Measurements from ENCODE around the gene ESRRB.

The ESRRB gene

DNA sequence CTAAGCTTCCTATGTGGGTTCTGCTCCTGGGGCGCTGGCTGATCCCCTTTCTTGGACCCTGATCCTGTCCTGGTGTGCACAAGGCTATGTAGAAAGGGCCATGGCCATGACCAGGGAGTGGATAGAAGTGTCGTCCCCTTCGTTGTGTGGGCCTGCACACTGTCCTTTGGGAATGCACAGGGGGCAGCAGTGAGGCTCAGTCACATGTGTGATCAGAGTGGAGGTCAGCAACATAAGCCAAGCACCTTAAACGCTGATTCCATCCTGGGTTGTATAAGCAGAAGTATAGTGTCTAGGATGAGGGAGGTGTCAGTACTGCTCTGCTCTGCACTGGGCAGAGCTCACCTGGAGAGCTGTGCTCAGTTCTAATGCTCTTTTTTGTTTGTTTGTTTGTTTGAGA lies 48.4 kb downstream of the ESRRB start:
- no peaks in the 10 kb centered on the region for H3K9me3 ChIP-seq (ENCODE audit: low read length)
- H3K27me3 ChIP-seq (ENCODE audit: insufficient read depth, low read length): no peaks in the 10 kb centered on the region
- no peaks in the 10 kb centered on the region for H3K4me1 ChIP-seq (ENCODE audit: insufficient read depth, low read length)
- no peaks in the 10 kb centered on the region for H3K36me3 ChIP-seq (ENCODE audit: insufficient read depth, low read length)
- no peak overlapping the region for H3K4me3 ChIP-seq (ENCODE audit: low read length)
- no peak overlapping the region for H2AFZ ChIP-seq (ENCODE audit: low read depth, low read length)

DNA sequence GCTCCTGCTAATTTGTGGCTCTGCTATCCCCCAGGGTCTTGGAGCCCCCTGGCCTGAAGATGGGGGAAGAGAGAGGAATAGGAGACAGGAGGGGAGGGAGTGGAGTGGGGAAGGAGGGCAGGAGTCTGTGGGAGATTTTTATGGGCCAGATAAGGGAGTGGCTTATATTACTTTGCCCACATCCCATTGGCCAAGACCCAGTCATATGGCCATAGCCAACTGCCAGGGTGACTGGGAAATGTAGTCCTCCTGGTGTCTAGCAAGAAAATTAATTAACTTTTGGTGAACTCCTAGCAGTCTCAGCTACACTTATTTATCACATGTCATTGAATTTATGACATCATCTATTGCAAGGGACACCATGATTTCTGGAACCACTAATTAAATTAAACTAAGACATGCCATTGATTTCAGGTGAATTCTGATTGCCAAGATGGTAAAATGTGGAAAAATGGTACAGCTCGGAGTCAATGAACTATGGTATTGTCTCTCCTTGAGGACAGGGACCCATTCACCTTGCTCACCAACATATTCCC lies 50.3 kb downstream of the ESRRB start:
- Histone ChIP-seq H3K9me3 (ENCODE audit: low read length) (no peaks in the 10 kb centered on the region), H3K36me3 (ENCODE audit: insufficient read depth, low read length) (no peaks in the 10 kb centered on the region), H2AFZ (ENCODE audit: low read depth, low read length) (no peak overlapping the region), H3K27me3 (ENCODE audit: insufficient read depth, low read length) (no peaks in the 10 kb centered on the region), H3K4me3 (ENCODE audit: low read length) (no peak overlapping the region), H3K4me1 (ENCODE audit: insufficient read depth, low read length) (no peaks in the 10 kb centered on the region)

GRCh38 chr14:76428611-76429010 lies 52.7 kb downstream of the ESRRB start:
- no peak overlapping the region for H2AFZ ChIP-seq (ENCODE audit: low read depth, low read length)
- H3K27me3 ChIP-seq (ENCODE audit: insufficient read depth, low read length): no peaks in the 10 kb centered on the region
- H3K4me3 ChIP-seq (ENCODE audit: low read length): no peak overlapping the region
- no peaks in the 10 kb centered on the region for H3K9me3 ChIP-seq (ENCODE audit: low read length)
- H3K36me3 ChIP-seq (ENCODE audit: insufficient read depth, low read length): no peaks in the 10 kb centered on the region
- H3K4me1 ChIP-seq (ENCODE audit: insufficient read depth, low read length): no peaks in the 10 kb centered on the region

- no peak overlapping the region for H3K4me3 ChIP-seq (ENCODE audit: low read length)
- no peak overlapping the region for H2AFZ ChIP-seq (ENCODE audit: low read depth, low read length)
- no peaks in the 10 kb centered on the region for H3K27me3 ChIP-seq (ENCODE audit: insufficient read depth, low read length)
- no peaks in the 10 kb centered on the region for H3K4me1 ChIP-seq (ENCODE audit: insufficient read depth, low read length)
- no peaks in the 10 kb centered on the region for H3K36me3 ChIP-seq (ENCODE audit: insufficient read depth, low read length)
- H3K9me3 ChIP-seq (ENCODE audit: low read length): no peaks in the 10 kb centered on the region
These were observed 54.1 kb downstream of the ESRRB start for GRCh38 chr14:76430017-76430416.

- Histone ChIP-seq H3K27me3 (ENCODE audit: insufficient read depth, low read length) (no peaks in the 10 kb centered on the region), H3K4me1 (ENCODE audit: insufficient read depth, low read length) (no peaks in the 10 kb centered on the region), H3K9me3 (ENCODE audit: low read length) (no peaks in the 10 kb centered on the region), H2AFZ (ENCODE audit: low read depth, low read length) (no peak overlapping the region), H3K4me3 (ENCODE audit: low read length) (no peak overlapping the region), H3K36me3 (ENCODE audit: insufficient read depth, low read length) (no peaks in the 10 kb centered on the region)
These were observed 54.6 kb downstream of the ESRRB start for GRCh38 chr14:76430475-76430980.

- H2AFZ ChIP-seq (ENCODE audit: low read depth, low read length): no peak overlapping the region
- H3K36me3 ChIP-seq (ENCODE audit: insufficient read depth, low read length): no peaks in the 10 kb centered on the region
- no peaks in the 10 kb centered on the region for H3K9me3 ChIP-seq (ENCODE audit: low read length)
- H3K27me3 ChIP-seq (ENCODE audit: insufficient read depth, low read length): no peaks in the 10 kb centered on the region
- no peaks in the 10 kb centered on the region for H3K4me1 ChIP-seq (ENCODE audit: insufficient read depth, low read length)
- H3K4me3 ChIP-seq (ENCODE audit: low read length): no peak overlapping the region
These were observed 55.6 kb downstream of the ESRRB start for GRCh38 chr14:76431538-76431937.

DNA sequence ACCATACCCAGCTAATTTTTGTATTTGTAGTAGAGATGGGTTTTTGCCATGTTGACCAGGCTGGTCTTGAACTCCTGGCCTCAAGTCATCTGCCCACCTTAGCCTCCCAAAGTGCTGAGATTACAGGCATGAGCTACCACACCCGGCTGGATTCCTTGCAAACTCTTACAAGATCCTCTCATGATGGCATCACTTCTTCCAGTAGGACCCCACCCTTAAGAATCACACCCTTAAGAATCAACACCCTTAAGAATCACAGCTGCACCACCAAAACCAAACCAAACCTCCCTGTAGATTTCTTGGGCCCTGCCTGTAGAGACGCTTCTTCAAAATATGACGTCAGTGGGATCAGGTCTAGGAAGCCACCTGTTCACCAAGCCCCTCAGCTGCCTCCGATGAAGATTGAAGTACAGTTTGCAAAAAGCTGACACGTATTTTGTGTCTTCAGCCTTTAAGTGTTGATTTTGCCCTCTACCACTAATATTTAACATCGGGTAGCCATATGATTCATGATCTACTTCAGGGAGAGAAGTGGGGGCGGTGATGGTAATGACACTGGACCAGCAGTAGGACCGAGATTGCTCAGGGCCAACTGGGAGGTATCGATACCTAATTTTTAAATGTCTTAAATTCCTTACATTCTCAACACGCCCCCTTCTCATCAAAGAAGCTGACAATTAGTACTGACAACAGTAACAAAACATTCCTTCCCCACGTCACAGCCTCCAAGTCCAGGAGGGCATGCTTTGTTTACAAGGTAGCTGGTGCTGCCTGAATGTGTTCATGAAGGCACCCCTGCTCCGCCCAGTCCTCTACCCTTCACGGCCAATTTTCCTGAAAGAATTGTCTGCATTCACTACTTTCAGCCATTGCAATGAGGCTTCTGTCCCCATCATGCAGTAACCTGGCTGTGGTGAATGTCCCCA lies 57.2 kb downstream of the ESRRB start:
- Histone ChIP-seq H2AFZ (ENCODE audit: low read depth, low read length) (no peak overlapping the region), H3K4me1 (ENCODE audit: insufficient read depth, low read length) (no peaks in the 10 kb centered on the region), H3K4me3 (ENCODE audit: low read length) (no peak overlapping the region), H3K36me3 (ENCODE audit: insufficient read depth, low read length) (no peaks in the 10 kb centered on the region), H3K9me3 (ENCODE audit: low read length) (no peaks in the 10 kb centered on the region), H3K27me3 (ENCODE audit: insufficient read depth, low read length) (no peaks in the 10 kb centered on the region)

- Histone ChIP-seq H2AFZ (ENCODE audit: low read depth, low read length) (no peak overlapping the region), H3K9me3 (ENCODE audit: low read length) (no peaks in the 10 kb centered on the region), H3K4me1 (ENCODE audit: insufficient read depth, low read length) (no peaks in the 10 kb centered on the region), H3K4me3 (ENCODE audit: low read length) (no peak overlapping the region), H3K27me3 (ENCODE audit: insufficient read depth, low read length) (no peaks in the 10 kb centered on the region), H3K36me3 (ENCODE audit: insufficient read depth, low read length) (no peaks in the 10 kb centered on the region)
These were observed 58.3 kb downstream of the ESRRB start for GRCh38 chr14:76434220-76434619.

DNA sequence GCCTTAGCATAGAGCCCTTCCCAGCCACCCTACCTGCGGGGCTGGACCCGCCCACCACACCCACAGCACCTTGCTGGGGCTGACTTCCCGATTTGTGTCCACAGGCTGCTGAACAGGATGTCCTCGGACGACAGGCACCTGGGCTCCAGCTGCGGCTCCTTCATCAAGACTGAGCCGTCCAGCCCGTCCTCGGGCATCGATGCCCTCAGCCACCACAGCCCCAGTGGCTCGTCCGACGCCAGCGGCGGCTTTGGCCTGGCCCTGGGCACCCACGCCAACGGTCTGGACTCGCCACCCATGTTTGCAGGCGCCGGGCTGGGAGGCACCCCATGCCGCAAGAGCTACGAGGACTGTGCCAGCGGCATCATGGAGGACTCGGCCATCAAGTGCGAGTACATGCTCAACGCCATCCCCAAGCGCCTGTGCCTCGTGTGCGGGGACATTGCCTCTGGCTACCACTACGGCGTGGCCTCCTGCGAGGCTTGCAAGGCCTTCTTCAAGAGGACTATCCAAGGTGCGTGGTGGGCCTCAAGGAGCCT lies 63.4 kb downstream of the ESRRB start:
- no peak overlapping the region for H2AFZ ChIP-seq (ENCODE audit: low read depth, low read length)
- H3K4me1 ChIP-seq (ENCODE audit: insufficient read depth, low read length): no peaks in the 10 kb centered on the region
- no peaks in the 10 kb centered on the region for H3K36me3 ChIP-seq (ENCODE audit: insufficient read depth, low read length)
- no peak overlapping the region for H3K4me3 ChIP-seq (ENCODE audit: low read length)
- H3K27me3 ChIP-seq (ENCODE audit: insufficient read depth, low read length): no peaks in the 10 kb centered on the region
- no peaks in the 10 kb centered on the region for H3K9me3 ChIP-seq (ENCODE audit: low read length)

DNA sequence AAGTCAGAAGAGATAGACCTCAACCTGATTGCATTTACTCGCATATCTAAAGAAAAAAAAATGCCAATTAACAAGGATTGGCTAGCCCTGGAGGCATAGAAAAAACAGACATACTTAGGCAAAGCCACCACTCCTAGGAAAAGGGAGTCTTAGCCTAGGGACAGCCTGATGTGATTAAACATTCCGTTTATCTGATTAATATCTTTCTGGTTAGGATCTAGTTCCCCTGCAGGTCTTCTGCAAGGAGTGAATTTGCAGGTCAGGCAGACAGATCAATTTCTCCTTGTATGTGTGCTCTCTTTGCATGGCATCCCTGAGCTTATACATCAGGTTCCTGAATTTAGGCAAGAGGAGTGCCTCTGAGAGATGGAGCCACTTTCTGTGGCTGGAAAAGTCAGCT lies 70.5 kb downstream of the ESRRB start:
- Histone ChIP-seq H3K36me3 (ENCODE audit: insufficient read depth, low read length) (no peaks in the 10 kb centered on the region), H3K9me3 (ENCODE audit: low read length) (no peaks in the 10 kb centered on the region), H3K4me1 (ENCODE audit: insufficient read depth, low read length) (no peaks in the 10 kb centered on the region), H2AFZ (ENCODE audit: low read depth, low read length) (no peak overlapping the region), H3K4me3 (ENCODE audit: low read length) (no peak overlapping the region), H3K27me3 (ENCODE audit: insufficient read depth, low read length) (no peaks in the 10 kb centered on the region)

DNA sequence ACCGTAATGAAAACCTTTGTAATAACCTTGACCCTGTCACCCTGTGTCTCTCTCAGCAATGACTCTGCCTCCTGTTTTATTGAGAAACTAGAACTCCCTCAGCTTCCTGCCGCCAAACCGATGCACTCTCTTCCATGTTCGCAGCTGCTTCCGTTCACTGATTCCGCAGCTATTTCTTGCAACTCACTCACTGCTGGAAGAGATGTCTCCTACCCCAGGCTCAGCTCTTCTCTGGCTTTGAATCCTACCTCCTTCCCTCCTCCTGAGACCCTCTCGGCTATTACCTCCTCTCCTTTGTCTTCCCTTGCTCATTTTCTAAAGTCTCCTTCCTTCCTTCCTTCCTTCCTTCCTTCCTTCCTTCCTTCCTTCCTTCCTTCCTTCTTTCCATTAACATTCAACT lies 71.0 kb downstream of the ESRRB start:
- no peaks in the 10 kb centered on the region for H3K27me3 ChIP-seq (ENCODE audit: insufficient read depth, low read length)
- H2AFZ ChIP-seq (ENCODE audit: low read depth, low read length): no peak overlapping the region
- H3K9me3 ChIP-seq (ENCODE audit: low read length): no peaks in the 10 kb centered on the region
- H3K36me3 ChIP-seq (ENCODE audit: insufficient read depth, low read length): no peaks in the 10 kb centered on the region
- H3K4me3 ChIP-seq (ENCODE audit: low read length): no peak overlapping the region
- H3K4me1 ChIP-seq (ENCODE audit: insufficient read depth, low read length): no peaks in the 10 kb centered on the region

GRCh38 chr14:76450476-76450875 lies 74.5 kb downstream of the ESRRB start:
- no peak overlapping the region for H2AFZ ChIP-seq (ENCODE audit: low read depth, low read length)
- H3K27me3 ChIP-seq (ENCODE audit: insufficient read depth, low read length): no peaks in the 10 kb centered on the region
- no peaks in the 10 kb centered on the region for H3K4me1 ChIP-seq (ENCODE audit: insufficient read depth, low read length)
- no peak overlapping the region for H3K4me3 ChIP-seq (ENCODE audit: low read length)
- H3K9me3 ChIP-seq (ENCODE audit: low read length): no peaks in the 10 kb centered on the region
- H3K36me3 ChIP-seq (ENCODE audit: insufficient read depth, low read length): no peaks in the 10 kb centered on the region

- no peaks in the 10 kb centered on the region for H3K36me3 ChIP-seq (ENCODE audit: insufficient read depth, low read length)
- no peaks in the 10 kb centered on the region for H3K9me3 ChIP-seq (ENCODE audit: low read length)
- no peaks in the 10 kb centered on the region for H3K27me3 ChIP-seq (ENCODE audit: insufficient read depth, low read length)
- no peak overlapping the region for H3K4me3 ChIP-seq (ENCODE audit: low read length)
- H2AFZ ChIP-seq (ENCODE audit: low read depth, low read length): no peak overlapping the region
- H3K4me1 ChIP-seq (ENCODE audit: insufficient read depth, low read length): no peaks in the 10 kb centered on the region
These were observed 80.3 kb downstream of the ESRRB start for GRCh38 chr14:76456200-76456599.

All from neuron (in vitro differentiated cells).